Islet precursor cell (in vitro differentiated cells): Measurements from ENCODE around the gene BLOC1S1.

Experiments
- DNase-seq: peaks from one replicate; pipeline ENCODE4 v3.0.0-alpha.2; 2018

Gene BLOC1S1

DNA sequence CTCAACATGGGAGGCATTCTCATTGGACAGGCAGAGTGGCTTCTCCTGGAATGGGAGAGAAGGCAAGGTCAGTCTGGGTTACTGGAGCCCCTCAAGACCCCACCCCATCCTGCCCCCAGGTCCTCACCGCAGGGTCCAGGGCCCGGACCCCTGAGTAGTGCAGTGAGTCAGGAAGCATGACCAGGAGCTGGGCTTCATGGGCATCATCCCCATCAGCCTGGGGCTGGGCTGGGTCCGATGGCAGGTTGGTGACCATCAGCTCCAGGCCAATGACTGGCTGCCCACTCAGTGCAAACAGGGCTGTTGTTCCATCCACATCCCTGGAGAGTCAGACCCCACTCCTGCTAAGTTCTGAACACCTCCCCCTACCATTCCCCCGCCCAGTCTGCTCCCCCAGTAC lies 21.2 kb upstream of the BLOC1S1 start:
- DNase-seq = no peak

GRCh38 chr12:55695349-55695748 lies 20.5 kb upstream of the BLOC1S1 start:
- peak; percentile 48 for DNase-seq

- DNase-seq = no peak
Measured at GRCh38 chr12:55696141-55696540, 19.7 kb upstream of the BLOC1S1 start.

DNA sequence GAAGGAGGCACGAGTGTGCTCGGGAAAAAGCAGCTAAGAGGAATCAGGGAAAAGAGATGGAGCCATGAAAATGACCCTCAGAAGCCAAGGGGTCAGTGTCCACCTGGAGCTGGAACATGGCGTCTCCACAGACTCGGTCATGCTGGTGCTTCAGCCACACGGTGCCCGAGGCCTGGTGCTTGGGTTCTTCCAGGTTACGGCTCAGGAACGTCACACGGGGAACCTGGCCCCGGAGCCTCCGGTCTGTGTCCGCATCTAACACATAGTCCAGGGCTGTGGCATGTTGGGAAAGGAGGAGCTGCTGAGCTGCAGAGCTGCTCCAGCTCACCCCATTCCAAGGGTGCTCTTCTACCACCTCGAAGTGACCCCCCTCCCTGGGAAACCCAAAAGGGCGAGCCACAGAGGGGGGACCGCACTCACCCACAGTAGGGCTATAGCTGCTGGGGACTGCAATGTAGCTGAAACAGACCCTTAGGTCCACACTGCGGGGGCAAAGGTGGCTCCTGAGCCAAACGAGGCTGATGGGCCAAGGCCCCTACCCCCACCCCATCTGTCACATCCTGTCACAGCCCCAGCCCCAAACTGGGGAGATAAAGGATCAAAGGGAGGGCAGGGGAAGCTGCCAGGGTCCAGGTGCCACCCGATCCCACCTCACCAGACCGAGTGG lies 18.9 kb upstream of the BLOC1S1 start:
- peak; percentile 49 for DNase-seq

DNA sequence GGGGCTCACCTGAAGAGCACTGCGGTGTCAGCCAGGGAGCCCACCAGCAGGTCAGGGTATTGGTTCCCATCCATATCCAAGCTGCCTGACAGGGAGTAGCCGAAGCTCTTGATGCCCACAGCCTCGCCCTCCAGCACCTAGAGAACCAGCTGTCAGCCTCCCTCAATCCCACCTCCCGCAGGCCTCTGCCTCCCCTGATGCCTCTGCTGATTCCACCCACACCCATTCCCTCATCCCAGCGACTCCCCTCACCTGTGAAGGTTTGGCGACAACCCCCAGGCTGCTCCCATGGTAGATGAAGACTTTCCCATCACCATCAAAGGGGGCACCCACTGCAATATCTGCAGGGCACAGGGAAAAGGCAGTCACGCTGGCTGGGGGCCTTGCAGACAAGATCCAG lies 18.2 kb upstream of the BLOC1S1 start:
- DNase-seq = peak; percentile 47

DNA sequence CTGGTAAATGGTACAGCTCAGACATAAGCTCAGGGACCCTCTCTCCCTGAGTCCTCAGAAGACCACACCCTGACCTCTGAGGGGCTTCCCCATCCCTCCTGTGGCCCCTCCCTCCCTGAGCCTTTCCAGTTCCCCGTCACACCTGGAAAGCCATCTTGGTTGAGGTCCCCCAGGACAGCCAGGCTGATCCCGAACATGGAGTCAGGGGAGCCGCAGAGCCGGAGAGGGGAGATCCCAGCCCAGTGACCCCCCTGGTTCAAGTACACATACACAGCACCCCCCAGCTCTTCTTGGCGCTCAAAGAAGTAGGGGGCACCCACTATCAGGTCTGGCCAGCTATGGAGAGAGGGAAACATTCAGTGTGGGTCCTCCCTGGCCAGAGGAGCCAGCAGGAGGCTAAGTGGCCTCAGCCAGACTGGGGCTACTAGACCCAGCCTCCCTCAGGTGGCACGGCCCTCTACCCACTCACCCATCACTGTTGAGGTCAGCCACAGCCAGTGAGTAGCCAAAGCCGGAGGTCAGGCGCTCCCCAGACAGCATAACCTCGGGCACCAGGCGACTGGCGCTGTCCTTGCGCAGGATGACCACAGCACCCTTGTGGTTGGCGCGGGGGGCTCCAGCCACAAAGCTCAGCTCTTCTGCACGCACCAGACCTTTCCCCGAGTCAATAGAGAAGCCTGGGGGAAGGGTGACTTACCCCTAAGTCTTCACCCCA lies 17.4 kb upstream of the BLOC1S1 start:
- no peak for DNase-seq

- DNase-seq = no peak
Measured at GRCh38 chr12:55698965-55699364, 16.9 kb upstream of the BLOC1S1 start.

GRCh38 chr12:55699471-55700055 lies 16.3 kb upstream of the BLOC1S1 start:
- no peak for DNase-seq

DNA sequence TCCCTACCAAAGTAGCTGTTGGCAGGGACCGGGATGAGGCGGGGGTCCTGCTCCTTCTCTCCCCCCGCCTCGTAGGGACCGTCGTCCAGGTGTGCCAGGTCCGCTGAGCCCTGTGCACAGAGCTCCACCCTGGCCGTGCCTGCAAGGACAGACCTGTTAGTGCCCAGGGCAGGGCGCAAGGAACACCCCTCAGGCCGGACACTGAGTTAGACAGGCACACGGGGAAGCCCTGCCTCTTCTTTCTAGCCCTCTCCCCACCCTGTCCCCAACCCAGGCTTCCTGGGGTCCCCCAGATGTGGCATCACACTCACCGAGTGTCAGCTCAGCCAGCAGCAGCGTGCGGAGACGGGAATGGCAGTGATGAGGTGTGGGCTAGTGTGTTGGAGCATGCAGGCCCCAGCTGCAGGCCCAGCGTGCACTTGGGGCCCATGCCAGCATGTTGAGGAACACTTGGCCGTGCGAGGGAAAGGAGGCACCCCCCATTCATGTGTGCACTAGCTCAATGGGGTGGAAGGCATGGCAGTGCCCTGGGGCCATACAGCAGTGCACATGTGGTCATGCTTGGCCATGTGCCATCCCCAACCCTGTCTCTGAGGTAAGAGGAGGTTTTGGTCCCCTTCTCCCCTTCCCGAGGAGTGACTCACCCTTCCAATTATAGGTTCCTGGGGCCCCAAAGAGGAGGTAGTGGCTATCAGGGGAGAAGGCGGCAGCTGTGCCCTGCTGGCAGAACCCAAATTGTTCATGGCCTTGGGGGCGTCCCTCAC lies 15.4 kb upstream of the BLOC1S1 start:
- DNase-seq = no peak

- DNase-seq = no peak
Measured at GRCh38 chr12:55702861-55703260, 13.0 kb upstream of the BLOC1S1 start.

GRCh38 chr12:55703288-55703687 lies 12.6 kb upstream of the BLOC1S1 start:
- no peak for DNase-seq

- DNase-seq = no peak
Measured at GRCh38 chr12:55703901-55704761, 11.7 kb upstream of the BLOC1S1 start.

DNA sequence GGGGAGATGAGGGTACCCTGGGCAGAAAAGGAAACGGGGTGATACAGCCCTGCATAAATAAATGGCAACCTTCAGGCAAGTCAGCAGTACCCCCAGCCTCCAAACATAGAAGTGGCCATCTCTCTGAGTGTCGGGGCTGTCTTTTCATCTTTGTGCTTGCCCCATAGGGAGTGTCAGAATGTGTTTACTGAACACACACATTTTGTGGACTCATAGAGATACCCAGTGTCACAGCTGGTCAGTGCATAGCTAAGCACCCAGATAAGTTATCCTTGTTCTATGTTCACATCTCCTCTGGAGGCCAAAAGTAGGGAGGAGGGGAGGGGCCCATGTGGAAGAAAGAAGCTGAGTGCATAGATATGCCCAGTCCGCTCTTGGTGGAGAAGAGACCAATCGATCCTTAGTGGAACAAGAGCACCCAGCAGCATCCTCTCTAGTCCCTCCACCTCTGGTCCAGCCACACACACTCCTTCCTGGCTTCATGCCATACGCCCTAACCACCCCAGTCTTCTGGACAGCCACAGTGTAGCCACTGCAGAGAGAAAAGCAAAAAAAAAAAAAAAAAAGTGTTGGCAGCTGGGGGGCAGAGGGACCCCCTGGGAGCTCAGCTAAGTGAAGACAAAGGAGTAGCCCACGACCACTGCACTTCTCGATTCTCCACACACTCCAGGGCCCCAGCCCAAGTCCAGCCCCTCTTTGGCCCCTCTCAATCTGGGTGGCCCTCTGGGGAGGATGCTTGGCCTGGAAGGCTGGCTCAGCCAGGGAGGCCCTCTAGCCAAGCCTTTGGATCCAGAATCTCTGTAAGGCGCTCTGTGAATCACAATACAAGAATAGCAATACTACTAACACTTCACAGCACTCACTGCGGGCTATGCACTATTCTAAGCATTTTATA lies 10.8 kb upstream of the BLOC1S1 start:
- DNase-seq = no peak

- DNase-seq = no peak
Measured at GRCh38 chr12:55705782-55706402, 10.0 kb upstream of the BLOC1S1 start.

DNA sequence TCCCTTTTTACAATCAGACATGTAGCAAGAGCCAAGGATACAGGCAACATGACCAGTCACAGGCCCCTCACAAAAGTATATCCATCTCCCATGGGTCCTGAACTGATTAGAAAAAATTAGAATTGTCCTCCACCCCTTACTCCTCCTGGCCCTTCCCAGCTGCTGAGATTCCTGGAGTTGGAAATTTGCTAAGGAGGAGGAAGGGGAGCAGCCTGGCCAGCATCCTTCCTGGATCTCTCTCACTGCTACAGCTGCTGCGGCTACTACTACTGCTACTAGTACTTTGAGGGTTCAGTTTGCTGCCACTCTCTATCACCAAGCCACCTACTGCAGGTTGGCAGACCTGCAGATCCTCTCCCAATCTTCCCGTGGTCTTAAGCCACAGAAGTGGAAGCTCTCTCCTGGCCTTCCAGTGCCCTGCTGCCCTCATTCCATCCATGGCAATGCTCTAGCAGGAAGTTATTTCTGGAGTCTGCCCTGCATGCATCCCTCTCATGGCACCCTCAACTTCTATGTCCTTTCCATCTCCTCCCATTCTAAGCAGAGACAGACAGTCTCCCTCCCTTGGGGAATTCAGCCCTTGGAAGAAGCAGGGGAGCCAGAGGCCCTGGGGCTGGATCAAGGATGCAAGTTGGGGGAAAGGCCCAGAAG lies 9.2 kb upstream of the BLOC1S1 start:
- no peak for DNase-seq

GRCh38 chr12:55707219-55707671 lies 8.6 kb upstream of the BLOC1S1 start:
- DNase-seq = peak; percentile 84

DNA sequence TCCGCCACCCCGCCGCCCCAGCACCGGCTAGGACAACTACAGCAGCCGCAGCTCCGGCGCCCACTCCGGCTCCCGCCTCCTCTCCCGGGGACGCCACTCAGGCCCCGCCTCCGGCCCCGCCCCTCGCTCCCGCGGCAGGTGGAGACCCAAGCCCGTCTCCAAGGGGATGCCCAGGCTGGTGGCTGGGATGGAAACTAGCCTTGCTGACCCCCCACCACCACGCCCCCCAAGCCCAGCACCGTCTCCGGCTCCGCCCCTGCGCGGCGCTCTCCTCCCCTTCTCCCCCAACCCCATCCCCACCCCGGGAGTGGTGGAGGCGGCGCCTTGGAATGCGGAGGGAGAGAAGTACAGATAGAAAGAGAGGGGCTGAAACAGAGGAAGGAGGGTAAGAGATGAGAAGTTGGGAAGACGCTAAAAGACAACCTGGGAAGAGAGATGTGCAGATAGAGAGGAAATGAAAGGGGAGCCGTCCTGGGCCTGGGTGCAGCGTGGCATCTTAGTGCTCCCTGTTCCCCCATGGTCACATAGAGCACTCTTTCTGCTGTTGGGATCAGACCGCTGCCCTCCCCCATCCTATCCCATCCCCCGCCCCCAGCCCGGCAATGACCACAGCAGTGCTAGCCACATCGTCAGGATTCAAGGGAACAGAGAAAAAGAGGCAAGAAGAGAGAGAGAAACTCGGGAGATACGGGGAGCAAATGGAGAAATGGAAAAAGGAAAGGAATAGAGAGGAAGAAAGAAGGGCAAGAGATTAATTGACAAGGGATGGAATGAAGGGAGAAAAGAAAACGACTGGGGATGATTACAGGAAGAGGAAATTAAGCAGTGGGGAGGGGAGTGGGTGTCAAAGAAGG lies 7.8 kb upstream of the BLOC1S1 start, which contains the start of gene ITGA7:
Gene ITGA7 (minus strand): TSS at position 64 of the 854 bp plus-strand sequence. CDS start 222 bp downstream, outside the sequence.
- peak; percentile 96 for DNase-seq

GRCh38 chr12:55708695-55709233 lies 7.1 kb upstream of the BLOC1S1 start:
- DNase-seq = no peak
